HUES6 (cell line): Measurements from ENCODE around the gene CDH8.
A peak's percentile ranks its signal among the peaks of the same experiment; 100 is the strongest.

Experiments used
- H3K27ac ChIP-seq: 2 replicates; pipeline ENCODE4 v1.7.0; 2013; ENCODE audit warnings: low read depth, mild to moderate bottlenecking, low read length, inconsistent platforms
- H3K27me3 ChIP-seq: 2 replicates; pipeline ENCODE4 v1.6.1; 2013; ENCODE audit warnings: low read length; ENCODE audit not compliant: control insufficient read depth, insufficient read depth
- H3K36me3 ChIP-seq: 2 replicates; pipeline ENCODE4 v1.6.1; 2013; ENCODE audit warnings: low read length; ENCODE audit not compliant: control insufficient read depth, insufficient read depth
- H3K4me1 ChIP-seq: 2 replicates; pipeline ENCODE4 v1.6.1; 2013; ENCODE audit warnings: low read length; ENCODE audit not compliant: control insufficient read depth, insufficient read depth
- H3K4me3 ChIP-seq: 2 replicates; pipeline ENCODE4 v1.5.1; 2013; ENCODE audit warnings: low read depth, low read length
- H3K9ac ChIP-seq: one replicate; pipeline ENCODE4 v1.6.1; 2013; ENCODE audit warnings: mild to moderate bottlenecking, low read length
- H3K9me3 ChIP-seq: 2 replicates; pipeline ENCODE4 v1.6.1; 2013; ENCODE audit warnings: low read depth, low read length; ENCODE audit not compliant: control insufficient read depth, insufficient read depth

CDH8 gene

GRCh38 chr16:62058412-62058811, 22.2 kb upstream of the CDH8 start:
- Histone ChIP-seq H3K4me3 (no peak overlapping the region), H3K4me1 (peaks cover 11% of the 10 kb centered on the region; the same call in 1 of the 2 replicates), H3K9me3 (no peaks in the 10 kb centered on the region), H3K27ac (no peak overlapping the region), H3K9ac (no peak overlapping the region), H3K36me3 (no peaks in the 10 kb centered on the region), H3K27me3 (no peaks in the 10 kb centered on the region)

- Histone ChIP-seq H3K4me1 (peaks cover 28% of the 10 kb centered on the region; the same call in 1 of the 2 replicates), H3K36me3 (no peaks in the 10 kb centered on the region), H3K27ac (no peak overlapping the region), H3K9ac (no peak overlapping the region), H3K9me3 (no peaks in the 10 kb centered on the region; the same call in 1 of the 2 replicates), H3K4me3 (no peak overlapping the region), H3K27me3 (no peaks in the 10 kb centered on the region)
Measured at GRCh38 chr16:62051942-62052341, 15.7 kb upstream of the CDH8 start.

- Histone ChIP-seq H3K36me3 (no peaks in the 10 kb centered on the region), H3K27me3 (no peaks in the 10 kb centered on the region), H3K4me3 (no peak overlapping the region), H3K9me3 (no peaks in the 10 kb centered on the region; the same call in 1 of the 2 replicates), H3K9ac (no peak overlapping the region), H3K27ac (no peak overlapping the region), H3K4me1 (peaks cover 28% of the 10 kb centered on the region; the same call in 1 of the 2 replicates)
Measured at GRCh38 chr16:62050793-62051192, 14.6 kb upstream of the CDH8 start.

- Histone ChIP-seq H3K27me3 (no peaks in the 10 kb centered on the region), H3K9me3 (no peaks in the 10 kb centered on the region; the same call in 1 of the 2 replicates), H3K4me3 (no peak overlapping the region), H3K27ac (no peak overlapping the region), H3K9ac (no peak overlapping the region), H3K36me3 (no peaks in the 10 kb centered on the region), H3K4me1 (peaks cover 28% of the 10 kb centered on the region; the same call in 1 of the 2 replicates)
Measured at GRCh38 chr16:62046801-62047200, 10.6 kb upstream of the CDH8 start.

GRCh38 chr16:62041401-62041800, 5.2 kb upstream of the CDH8 start:
- no peak overlapping the region for H3K27ac ChIP-seq
- no peak overlapping the region for H3K9ac ChIP-seq
- no peaks in the 10 kb centered on the region for H3K36me3 ChIP-seq

GRCh38 chr16:62038646-62039045, 2.4 kb upstream of the CDH8 start:
- peaks cover 24% of the 10 kb centered on the region for H3K4me1 ChIP-seq
- peaks cover 56% of the 10 kb centered on the region for H3K27me3 ChIP-seq
- H3K27ac ChIP-seq: no peak overlapping the region
- no peaks in the 10 kb centered on the region for H3K9me3 ChIP-seq
- H3K4me3 ChIP-seq: no peak overlapping the region
- H3K9ac ChIP-seq: no peak overlapping the region
- H3K36me3 ChIP-seq: no peaks in the 10 kb centered on the region

More at GRCh38 chr16:62041401-62041800, 5.2 kb upstream of the CDH8 start:
- Histone ChIP-seq H3K9me3 (no peaks in the 10 kb centered on the region), H3K4me3 (no peak overlapping the region), H3K4me1 (peaks cover 13% of the 10 kb centered on the region), H3K27me3 (peaks cover 28% of the 10 kb centered on the region)

DNA sequence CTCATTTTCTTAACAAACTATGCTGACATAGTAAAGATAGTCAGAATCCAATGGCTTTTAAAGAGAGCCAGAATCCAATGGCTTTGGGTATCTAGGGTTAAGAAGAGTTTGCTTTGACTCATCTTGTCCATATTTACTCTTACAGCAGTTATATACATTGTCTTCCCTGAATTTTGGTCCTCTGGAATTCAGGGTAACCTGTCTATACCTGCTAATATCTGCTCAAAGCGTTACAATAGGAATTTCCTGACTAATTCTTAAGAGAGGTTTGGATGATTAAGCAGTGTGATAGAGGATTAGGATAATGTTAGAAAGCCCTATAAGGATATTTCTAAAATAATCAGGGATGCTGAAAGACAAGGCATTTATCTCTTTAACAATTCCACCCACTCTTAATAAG, 2.0 kb upstream of the CDH8 start:
- no peaks in the 10 kb centered on the region for H3K9me3 ChIP-seq
- no peak overlapping the region for H3K27ac ChIP-seq
- H3K4me3 ChIP-seq: no peak overlapping the region
- peaks cover 60% of the 10 kb centered on the region for H3K27me3 ChIP-seq
- no peaks in the 10 kb centered on the region for H3K36me3 ChIP-seq
- H3K9ac ChIP-seq: no peak overlapping the region
- H3K4me1 ChIP-seq: peaks cover 28% of the 10 kb centered on the region

- H3K27ac ChIP-seq: no peak overlapping the region
- H3K27me3 ChIP-seq: peaks cover 74% of the 10 kb centered on the region
- no peaks in the 10 kb centered on the region for H3K9me3 ChIP-seq
- no peaks in the 10 kb centered on the region for H3K36me3 ChIP-seq
- peaks cover 36% of the 10 kb centered on the region for H3K4me1 ChIP-seq
- H3K4me3 ChIP-seq: peak overlapping the region; percentile 74
- no peak overlapping the region for H3K9ac ChIP-seq
Measured at GRCh38 chr16:62036802-62037135, 531 bp upstream of the CDH8 start.

DNA sequence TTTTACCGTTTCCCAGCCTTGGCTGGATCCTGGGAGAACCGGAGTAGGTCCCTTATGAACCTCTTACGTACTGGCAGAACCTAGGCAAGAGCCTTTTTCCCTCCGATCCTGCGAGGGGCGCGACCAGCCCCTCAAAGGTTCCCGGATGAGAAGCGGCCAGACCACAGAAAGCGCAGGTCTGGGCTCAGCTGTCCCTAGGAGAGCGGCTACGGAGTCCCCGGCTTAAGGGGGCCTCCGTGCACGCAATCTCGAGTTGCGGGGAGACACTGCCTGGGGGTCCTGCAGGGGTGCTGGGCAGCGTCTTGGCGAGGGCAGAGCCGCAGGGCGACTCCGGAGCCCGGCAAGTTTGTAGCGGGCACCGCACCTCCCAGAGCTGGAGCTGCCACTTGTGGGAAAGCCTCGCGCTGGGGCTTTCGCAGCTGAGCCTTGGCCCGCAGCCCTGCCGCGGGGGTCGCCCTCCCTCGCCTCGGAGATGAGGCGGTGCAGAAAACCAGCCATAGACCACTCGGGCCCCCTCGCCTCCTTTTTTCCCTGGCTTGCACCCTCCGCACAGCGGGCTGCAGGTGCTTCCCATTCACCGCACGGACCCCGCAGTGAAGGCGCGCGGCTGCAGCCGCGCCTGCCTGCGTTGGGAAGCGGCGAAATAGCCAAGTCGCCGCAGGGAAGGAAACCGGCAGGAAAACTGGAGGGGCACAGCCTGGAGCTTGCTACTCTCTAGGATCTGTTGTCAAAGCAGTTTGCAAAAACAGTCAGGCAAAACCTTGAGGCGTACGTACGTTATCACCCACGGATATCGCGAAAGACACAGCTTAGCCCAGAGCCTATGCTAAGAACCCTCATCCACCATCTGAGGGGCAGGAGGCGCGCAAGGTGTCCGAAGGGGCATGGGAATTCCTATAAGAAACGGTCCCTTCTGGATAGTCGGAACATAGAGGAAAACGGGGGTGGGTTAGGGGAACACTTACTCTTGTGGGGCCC, 834 bp downstream of the CDH8 start:
- no peaks in the 10 kb centered on the region for H3K36me3 ChIP-seq
- no peak overlapping the region for H3K27ac ChIP-seq
- peaks cover 75% of the 10 kb centered on the region for H3K27me3 ChIP-seq
- H3K9me3 ChIP-seq: no peaks in the 10 kb centered on the region
- H3K9ac ChIP-seq: peak overlapping the region; percentile 60
- peaks cover 33% of the 10 kb centered on the region for H3K4me1 ChIP-seq
- peak overlapping the region; percentile 74 for H3K4me3 ChIP-seq

DNA sequence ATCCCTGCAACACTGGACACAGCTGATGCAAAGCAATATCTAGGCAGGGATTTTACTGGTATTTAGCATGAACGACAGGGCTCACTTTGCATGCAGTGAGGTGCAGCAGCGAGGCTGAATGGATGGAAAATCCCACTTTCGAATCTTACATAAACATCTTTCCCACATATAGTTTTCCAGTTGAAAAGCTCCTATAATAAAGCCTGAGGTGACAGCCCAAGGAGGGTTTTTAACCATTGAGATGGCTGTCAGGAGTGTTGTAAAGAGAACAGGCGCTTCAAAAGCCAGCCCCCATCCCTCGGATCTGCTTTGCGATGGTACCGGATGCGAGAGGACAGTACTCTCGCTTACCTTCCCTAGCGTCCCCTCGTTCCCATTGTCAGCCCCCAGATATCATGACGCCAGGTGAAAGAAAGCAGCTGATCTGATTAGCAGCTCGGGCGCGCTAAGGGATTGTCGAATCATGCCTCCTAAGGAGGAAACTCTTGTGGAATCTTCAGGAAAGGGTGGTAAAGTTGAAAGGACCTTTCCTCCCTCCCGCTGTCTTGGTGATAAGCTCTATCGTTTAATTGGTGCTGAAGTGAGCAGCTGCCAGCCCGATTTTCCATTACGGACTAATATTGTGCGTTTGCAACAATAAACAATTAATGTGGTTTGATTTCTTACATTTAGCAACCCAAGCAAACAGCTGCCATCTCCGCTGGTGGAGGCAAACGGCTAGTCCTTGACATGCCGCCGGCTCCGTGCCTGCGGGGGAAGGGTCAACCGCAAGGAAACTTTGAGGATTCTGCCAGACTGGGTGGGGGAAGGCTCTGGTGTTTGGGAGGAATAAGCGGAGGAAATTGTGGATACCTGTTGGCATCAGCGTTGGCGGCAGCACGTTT, 1.8 kb downstream of the CDH8 start:
- no peak overlapping the region for H3K27ac ChIP-seq
- H3K4me1 ChIP-seq: peaks cover 33% of the 10 kb centered on the region
- peaks cover 75% of the 10 kb centered on the region for H3K27me3 ChIP-seq
- H3K36me3 ChIP-seq: no peaks in the 10 kb centered on the region
- no peaks in the 10 kb centered on the region for H3K9me3 ChIP-seq
- peak overlapping the region; percentile 60 for H3K9ac ChIP-seq
- peak overlapping the region; percentile 74 for H3K4me3 ChIP-seq

GRCh38 chr16:62033065-62033464, 3.2 kb downstream of the CDH8 start:
- peaks cover 64% of the 10 kb centered on the region for H3K27me3 ChIP-seq
- H3K9me3 ChIP-seq: no peaks in the 10 kb centered on the region
- H3K27ac ChIP-seq: no peak overlapping the region
- H3K36me3 ChIP-seq: no peaks in the 10 kb centered on the region
- H3K4me1 ChIP-seq: peaks cover 27% of the 10 kb centered on the region
- no peak overlapping the region for H3K4me3 ChIP-seq
- no peak overlapping the region for H3K9ac ChIP-seq
